Natural killer cell (primary cell): ENCODE data around the gene DGKE. TPM values are rescaled to one million over a fixed set of nuclear protein-coding genes. Genes with fewer than 3 reads are reported as not detected.

Experiments used
- ATAC-seq, 3 donors: fragments of 150-1000 bp in 2 of 3; fragments of 200-7000 bp in 1 of 3; cut with Tn5 transposase; 1 replicate in 1 of 3; 2 replicates in 2 of 3; pipeline ENCODE4 v1.10.0; 2021; ENCODE audit warnings: mild to moderate bottlenecking in 2 of 3, moderate library complexity in 2 of 3
- DNase-seq, 2 donors: peaks; one replicate each; pipeline versions ENCODE4 v3.0.0 to v3.0.0-alpha.2; 2013 to 2021; ENCODE audit warnings: mixed read lengths in 1 of 2
- H3K27ac ChIP-seq: one replicate; pipeline ENCODE4 v1.5.1; 2013; ENCODE audit warnings: mild to moderate bottlenecking, low read length
- H3K27me3 ChIP-seq: one replicate; pipeline ENCODE4 v1.6.1; 2013; ENCODE audit warnings: low read length; ENCODE audit not compliant: control insufficient read depth, insufficient read depth
- H3K36me3 ChIP-seq: one replicate; pipeline ENCODE4 v1.6.1; 2013; ENCODE audit warnings: low read length; ENCODE audit not compliant: control insufficient read depth, insufficient read depth
- H3K4me1 ChIP-seq: one replicate; pipeline ENCODE4 v1.6.1; 2013; ENCODE audit warnings: low read length; ENCODE audit not compliant: control insufficient read depth, insufficient read depth
- H3K4me3 ChIP-seq: one replicate; pipeline ENCODE4 v1.5.1; 2013; ENCODE audit warnings: low read length
- H3K9me3 ChIP-seq: one replicate; pipeline ENCODE4 v1.6.1; 2013; ENCODE audit warnings: low read length; ENCODE audit not compliant: control insufficient read depth, insufficient read depth
- H3K27ac Mint-ChIP-seq, 2 donors: one replicate each; pipeline ENCODE4 v1.8.0; 2022; ENCODE audit warnings: mild to moderate bottlenecking in 2 of 2, mixed read lengths in 2 of 2, moderate library complexity in 1 of 2
- H3K27me3 Mint-ChIP-seq, 2 donors: one replicate each; pipeline ENCODE4 v1.8.0; 2022; ENCODE audit warnings: low read depth in 2 of 2, mixed read lengths in 2 of 2
- H3K36me3 Mint-ChIP-seq: one replicate; pipeline ENCODE4 v1.8.0; 2022; ENCODE audit warnings: mixed read lengths
- H3K4me1 Mint-ChIP-seq, 2 donors: one replicate each; pipeline ENCODE4 v1.8.0; 2022; ENCODE audit warnings: mixed read lengths in 2 of 2
- H3K4me3 Mint-ChIP-seq: one replicate; pipeline ENCODE4 v1.8.0; 2022; ENCODE audit warnings: mild to moderate bottlenecking, moderate library complexity, mixed read lengths
- H3K9me3 Mint-ChIP-seq, 2 donors: one replicate each; pipeline ENCODE4 v1.8.0; 2022; ENCODE audit warnings: mixed read lengths in 2 of 2
- WGBS: methylation state at CpG from one replicate; pipeline ENCODE4 v1.1.7; 2013; ENCODE audit warnings: missing lambda C conversion rate; ENCODE audit not compliant: insufficient coverage; 5-methylcytosine and 5-hydroxymethylcytosine counted together
- intact Hi-C: fragments of 100-400 bp; cut with micrococcal nuclease; formaldehyde crosslinking; loops from one replicate; pipeline ENCODE4 v1.14.2; 2022
- total RNA-seq, 4 donors: library from RNA; stranded (reverse); fragments of 120-200 nt in 1 of 4; gene quantifications; one replicate each; pipeline versions ENCODE4 v1.2.3 to v1.2.4, GENCODE V29; 2013 to 2022
- TF ChIP-seq, protein P1 (sequence below): fragments of 200-600 bp; IDR thresholded peaks from one replicate; pipeline ENCODE4 v1.8.0; 2022; ENCODE audit warnings: antibody characterized with exemption

DGKE gene
- total RNA-seq, 3 donors from 2014 or later (not counting 1 experiment from before 2014, with no cell fraction given): 19.3 to 31.0 (median 29.5) TPM

DNA sequence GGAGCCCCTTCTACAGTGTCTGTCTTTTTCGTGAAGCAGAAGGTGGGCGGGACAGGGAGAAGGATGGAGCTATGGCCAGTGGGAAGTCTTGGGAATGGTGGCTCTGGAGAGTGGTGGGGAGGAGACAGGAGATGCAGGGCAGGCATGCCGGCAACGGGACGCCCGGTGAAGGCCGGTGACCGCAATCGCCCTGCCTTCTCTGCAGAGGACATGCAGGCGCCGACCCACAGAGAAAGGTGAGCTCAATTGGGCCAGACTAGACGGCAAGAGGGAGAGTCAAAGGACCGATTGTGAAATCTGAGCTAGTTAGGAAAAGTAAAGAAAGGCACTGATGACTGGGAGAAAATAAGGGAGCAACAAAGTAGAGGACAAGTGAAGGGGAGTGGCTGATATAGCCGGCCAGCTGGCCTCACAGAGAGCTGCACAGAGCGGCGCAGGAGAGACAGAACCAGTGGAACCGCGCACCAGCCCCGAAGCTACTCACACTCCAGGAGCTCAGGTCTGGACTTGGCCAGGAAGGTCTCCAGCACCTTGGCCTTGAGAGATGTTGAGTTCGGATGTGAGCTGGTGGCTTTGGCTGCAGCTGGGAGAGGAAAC lies 61.0 kb downstream of the DGKE start:
- Mint-ChIP-seq H3K27me3 (no peaks in the 10 kb centered on the region), H3K27ac (peak overlapping the region in 1 of 2 donors; percentile 43), H3K4me1 (peaks cover 5 to 23% of the 10 kb centered on the region in 2 donors)

DNA sequence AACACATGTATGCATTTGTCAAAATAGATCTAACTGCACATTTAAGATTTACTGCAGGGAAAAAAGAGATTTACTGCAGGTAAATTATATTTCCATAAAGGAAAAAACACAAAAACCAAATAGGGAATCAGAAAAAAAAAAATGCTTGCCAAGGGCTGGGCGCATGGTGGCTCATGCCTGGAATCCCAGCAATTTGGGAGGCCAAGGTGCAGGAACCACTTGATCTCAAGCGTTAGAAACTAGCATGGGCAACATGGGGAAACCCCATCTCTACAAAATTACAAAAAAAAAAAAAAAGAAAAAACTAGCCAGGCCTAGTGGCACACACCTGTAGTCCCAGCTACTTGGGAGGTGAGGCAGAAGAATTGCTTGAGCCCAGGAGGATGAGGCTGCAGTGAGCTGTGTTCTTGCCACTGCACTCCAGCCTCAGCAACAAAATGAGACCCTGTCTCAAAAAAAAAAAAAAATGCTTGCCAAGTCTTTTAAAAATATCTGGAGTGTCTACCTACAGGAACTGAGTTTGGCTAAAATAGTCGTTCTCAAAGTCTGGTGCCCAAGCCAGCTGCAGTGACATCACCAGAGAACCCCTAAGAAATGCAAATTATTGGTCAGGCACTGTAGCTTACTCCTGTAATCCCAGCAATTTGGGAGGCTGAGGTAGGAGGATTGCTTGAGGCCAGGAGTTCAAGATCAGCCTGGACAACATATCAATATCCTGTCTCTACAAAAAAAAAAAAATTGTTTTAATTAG lies 62.4 kb downstream of the DGKE start:
- Histone ChIP-seq H3K4me1 (peaks cover 3% of the 10 kb centered on the region), H3K27ac (no peak overlapping the region), H3K4me3 (no peak overlapping the region), H3K9me3 (no peaks in the 10 kb centered on the region), H3K27me3 (no peaks in the 10 kb centered on the region), H3K36me3 (peaks cover 84% of the 10 kb centered on the region)
- intact Hi-C loops: no loop called here
- Mint-ChIP-seq H3K9me3 (no peaks in the 10 kb centered on the region), H3K27ac (no peak overlapping the region), H3K27me3 (no peaks in the 10 kb centered on the region), H3K36me3 (peaks cover 13% of the 10 kb centered on the region), H3K4me1 (peaks cover 5 to 32% of the 10 kb centered on the region in 2 donors), H3K4me3 (no peak overlapping the region)
- TF ChIP-seq, protein P1, sequence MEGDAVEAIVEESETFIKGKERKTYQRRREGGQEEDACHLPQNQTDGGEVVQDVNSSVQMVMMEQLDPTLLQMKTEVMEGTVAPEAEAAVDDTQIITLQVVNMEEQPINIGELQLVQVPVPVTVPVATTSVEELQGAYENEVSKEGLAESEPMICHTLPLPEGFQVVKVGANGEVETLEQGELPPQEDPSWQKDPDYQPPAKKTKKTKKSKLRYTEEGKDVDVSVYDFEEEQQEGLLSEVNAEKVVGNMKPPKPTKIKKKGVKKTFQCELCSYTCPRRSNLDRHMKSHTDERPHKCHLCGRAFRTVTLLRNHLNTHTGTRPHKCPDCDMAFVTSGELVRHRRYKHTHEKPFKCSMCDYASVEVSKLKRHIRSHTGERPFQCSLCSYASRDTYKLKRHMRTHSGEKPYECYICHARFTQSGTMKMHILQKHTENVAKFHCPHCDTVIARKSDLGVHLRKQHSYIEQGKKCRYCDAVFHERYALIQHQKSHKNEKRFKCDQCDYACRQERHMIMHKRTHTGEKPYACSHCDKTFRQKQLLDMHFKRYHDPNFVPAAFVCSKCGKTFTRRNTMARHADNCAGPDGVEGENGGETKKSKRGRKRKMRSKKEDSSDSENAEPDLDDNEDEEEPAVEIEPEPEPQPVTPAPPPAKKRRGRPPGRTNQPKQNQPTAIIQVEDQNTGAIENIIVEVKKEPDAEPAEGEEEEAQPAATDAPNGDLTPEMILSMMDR: no peak
- ATAC-seq: no peak
- 67% methylated on average over 3 of the region's 3 CpGs for WGBS
- no peak for DNase-seq

More for the DNA sequence above, 61.0 kb downstream of the DGKE start:
- intact Hi-C loops: no loop called here
- DNase-seq (no peak), ATAC-seq (no peak)
- 97% methylated on average over 20 of the region's 20 CpGs for WGBS
- Histone ChIP-seq H3K27ac (no peak overlapping the region), H3K4me3 (no peak overlapping the region), H3K36me3 (peaks cover 82% of the 10 kb centered on the region), H3K27me3 (no peaks in the 10 kb centered on the region), H3K4me1 (peaks cover 3% of the 10 kb centered on the region), H3K9me3 (no peaks in the 10 kb centered on the region)
- Mint-ChIP-seq H3K36me3 (peaks cover 13% of the 10 kb centered on the region), H3K4me3 (no peak overlapping the region), H3K9me3 (no peaks in the 10 kb centered on the region)
- TF ChIP-seq, protein P1: no peak

DNA sequence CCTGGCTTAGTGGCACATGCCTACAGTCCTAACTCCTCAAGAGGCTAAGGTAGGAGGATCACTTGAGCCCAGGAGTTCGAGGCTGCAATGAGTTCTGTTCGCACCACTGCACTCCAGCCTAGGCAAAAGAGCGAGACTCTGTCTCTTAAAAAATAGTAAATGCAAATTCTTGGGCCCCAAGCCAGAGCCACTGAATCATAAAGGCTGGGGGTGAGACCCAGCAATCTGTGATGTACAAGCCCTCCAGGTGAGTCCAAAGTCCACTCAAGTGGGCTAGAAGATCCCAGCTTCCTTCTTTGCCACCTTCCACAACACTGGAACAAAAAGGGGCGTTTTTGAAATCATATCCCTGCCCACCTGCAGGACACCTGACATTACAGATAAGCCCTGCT lies 63.0 kb downstream of the DGKE start:
- WGBS: 79% methylated on average over 4 of the region's 4 CpGs
- Histone ChIP-seq H3K36me3 (peaks cover 84% of the 10 kb centered on the region), H3K4me1 (peaks cover 3% of the 10 kb centered on the region), H3K27ac (no peak overlapping the region), H3K4me3 (no peak overlapping the region), H3K9me3 (no peaks in the 10 kb centered on the region), H3K27me3 (no peaks in the 10 kb centered on the region)
- peak overlapping the region in 1 of 2 donors; percentile 69 for H3K27ac Mint-ChIP-seq
- peaks cover 9 to 36% of the 10 kb centered on the region in 2 donors for H3K4me1 Mint-ChIP-seq
- intact Hi-C loops: no loop called here
- no peak for DNase-seq
- no peak for ATAC-seq
- TF ChIP-seq, protein P1: no peak
- no peak overlapping the region for H3K4me3 Mint-ChIP-seq
- no peaks in the 10 kb centered on the region for H3K9me3 Mint-ChIP-seq
- no peaks in the 10 kb centered on the region for H3K27me3 Mint-ChIP-seq
- peaks cover 13% of the 10 kb centered on the region for H3K36me3 Mint-ChIP-seq
